HepG2 (cell line): ENCODE measurements around the gene GSK3A. TPM values are rescaled to one million over a fixed set of nuclear protein-coding genes. Genes with fewer than 3 reads are reported as not detected.
A peak's percentile ranks its signal among the peaks of the same experiment; 100 is the strongest.

Experiments used
- DNMT1 ChIP-seq: sonication (generic); formaldehyde crosslinking; IDR thresholded peaks from 2 replicates; pipeline ENCODE4 v1.5.1; 2020; ENCODE audit warnings: mild to moderate bottlenecking, missing genetic modification reagents
- ERF ChIP-seq: IDR thresholded peaks from 2 replicates; pipeline ENCODE4 v1.6.1; 2018; ENCODE audit warnings: missing biosample characterization, missing genetic modification reagents
- ETV5 ChIP-seq: IDR thresholded peaks from 2 replicates; pipeline ENCODE4 v1.6.1; 2018; ENCODE audit warnings: missing biosample characterization, missing genetic modification reagents, inconsistent platforms, borderline replicate concordance
- PCBP1 ChIP-seq: fragments of 200-400 bp; formaldehyde crosslinking; IDR thresholded peaks from 2 replicates; pipeline ENCODE4 v1.6.1; 2017; ENCODE audit warnings: mild to moderate bottlenecking, low read depth, low read length, borderline replicate concordance
- RORA ChIP-seq: sonication (generic); formaldehyde crosslinking; IDR thresholded peaks from 2 replicates; pipeline ENCODE4 v1.5.0; 2020; ENCODE audit warnings: mild to moderate bottlenecking, missing genetic modification reagents, moderate library complexity
- SALL1 ChIP-seq: sonication (generic); formaldehyde crosslinking; IDR thresholded peaks from 2 replicates; pipeline ENCODE4 v1.8.0; 2022; ENCODE audit warnings: mild to moderate bottlenecking, missing genetic modification reagents
- SP2 ChIP-seq: sonication (generic); formaldehyde crosslinking; IDR thresholded peaks from 2 replicates; pipeline ENCODE4 v1.5.1; 2020; ENCODE audit warnings: mild to moderate bottlenecking, missing genetic modification reagents
- ZNF337 ChIP-seq: sonication (generic); formaldehyde crosslinking; IDR thresholded peaks from 2 replicates; pipeline ENCODE4 v1.5.1; 2020; ENCODE audit warnings: missing genetic modification reagents, low read depth, mild to moderate bottlenecking, borderline replicate concordance
- ZNF350 ChIP-seq: sonication (generic); formaldehyde crosslinking; IDR thresholded peaks from 2 replicates; pipeline ENCODE4 v1.4.0; 2020; ENCODE audit warnings: mild to moderate bottlenecking, low read depth, missing genetic modification reagents, borderline replicate concordance
- ZNF501 ChIP-seq: sonication (generic); formaldehyde crosslinking; IDR thresholded peaks from 2 replicates; pipeline ENCODE4 v1.5.1; 2020; ENCODE audit warnings: mild to moderate bottlenecking, moderate library complexity, missing genetic modification reagents
- ZNF605 ChIP-seq: sonication (generic); formaldehyde crosslinking; IDR thresholded peaks from 2 replicates; pipeline ENCODE4 v1.8.0; 2022; ENCODE audit warnings: mild to moderate bottlenecking, missing genetic modification reagents
- polyA plus RNA-seq, 8 experiments: library from polyadenylated mRNA; depleted of rRNA in 3 of 8; stranded (reverse) in 7 of 8; unstranded in 1 of 8; fragments of >200 nt; fragmentation: Illumina TruSeq in 4 of 8; extraction: Trizol in 4 of 8; gene quantifications; 2 replicates each; pipeline versions ENCODE4 v1.2.1 to v1.2.3, GENCODE V29; 2011 to 2016; ENCODE audit warnings: low read depth in 4 of 8, missing spikeins in 1 of 8, mixed read lengths in 1 of 8; ENCODE audit not compliant: insufficient read depth in 1 of 8
- total RNA-seq, 5 experiments: library from RNA; depleted of rRNA; stranded (reverse); fragments of >200 nt; fragmentation: Illumina TruSeq; extraction: Trizol; gene quantifications; 2 replicates each; pipeline ENCODE4 v1.2.3, GENCODE V29; 2016; ENCODE audit warnings: low read depth in 1 of 5
- TF ChIP-seq, protein P1 (sequence below): sonication (generic); formaldehyde crosslinking; IDR thresholded peaks from 2 replicates; pipeline ENCODE4 v1.5.0; 2020; ENCODE audit warnings: missing genetic modification reagents
- TF ChIP-seq, protein P2 (sequence below): sonication (generic); formaldehyde crosslinking; IDR thresholded peaks from 2 replicates; pipeline ENCODE4 v1.4.0; 2020; ENCODE audit warnings: missing genetic modification reagents
- TF ChIP-seq, protein P3 (sequence below): sonication (generic); formaldehyde crosslinking; conservative IDR thresholded peaks from 2 replicates; pipeline ENCODE4 v1.8.0; 2022; ENCODE audit warnings: mild to moderate bottlenecking, moderate library complexity, missing genetic modification reagents
- TF ChIP-seq, protein P4 (sequence below): sonication (generic); formaldehyde crosslinking; IDR thresholded peaks from 2 replicates; pipeline ENCODE4 v1.5.1; 2020; ENCODE audit warnings: missing genetic modification reagents, mild to moderate bottlenecking, borderline replicate concordance
- TF ChIP-seq, protein P5 (sequence below): sonication (generic); formaldehyde crosslinking; IDR thresholded peaks from 2 replicates; pipeline ENCODE4 v1.4.0; 2020; ENCODE audit warnings: missing genetic modification reagents, borderline replicate concordance

Gene GSK3A
- total and polyA plus RNA-seq, 2 of the 13 experiments (the other 11 are each of a cell fraction or from before 2014, with no cell fraction given) = 16.9 to 52.5 TPM

DNA sequence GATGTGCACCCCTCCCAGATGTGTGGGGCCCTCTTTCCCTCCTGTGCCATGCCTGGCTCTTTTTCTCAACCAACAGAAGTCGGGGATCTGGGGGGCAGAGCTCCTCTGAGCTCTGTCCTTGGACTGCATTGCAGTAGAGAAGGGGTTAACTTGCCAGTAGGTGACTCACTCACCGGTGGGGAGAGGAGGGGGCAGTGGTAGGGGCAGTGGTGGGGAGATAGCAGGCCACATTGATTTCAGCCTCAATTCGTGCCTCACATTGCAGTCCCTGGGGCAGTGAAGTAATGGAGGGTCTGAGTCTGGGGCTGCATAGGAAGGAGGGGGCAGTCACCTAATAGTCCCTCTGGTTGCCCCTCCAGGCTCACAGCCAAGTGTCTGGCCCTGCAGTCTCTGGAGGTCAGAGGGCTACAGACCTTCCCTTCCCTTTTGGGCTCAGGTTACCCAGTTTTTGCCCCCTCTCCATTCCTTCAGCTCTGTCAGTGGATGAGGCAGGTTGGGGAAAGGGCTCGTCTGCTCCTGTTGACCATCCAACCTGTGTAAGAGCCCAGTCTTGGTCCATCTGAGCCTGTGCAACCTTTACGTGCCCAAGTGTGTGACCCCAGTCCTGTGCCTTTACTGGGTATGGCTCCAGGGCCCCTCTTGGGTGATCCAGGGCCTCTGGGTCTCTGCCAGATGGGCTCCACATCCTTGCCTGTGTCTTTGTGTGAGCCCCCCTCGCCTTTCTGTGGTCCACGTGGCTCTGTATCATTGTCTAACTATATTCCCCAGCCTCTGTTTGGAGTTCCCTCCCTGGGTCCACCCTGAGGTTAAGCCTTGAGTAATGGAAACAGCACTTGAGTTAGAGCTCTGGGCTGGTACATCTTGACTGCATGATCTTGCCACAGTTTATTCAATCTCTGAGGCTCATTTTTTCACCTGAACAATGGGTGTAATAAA is 39.7 kb upstream of the GSK3A start (continued):
- TF ChIP-seq, protein P1, sequence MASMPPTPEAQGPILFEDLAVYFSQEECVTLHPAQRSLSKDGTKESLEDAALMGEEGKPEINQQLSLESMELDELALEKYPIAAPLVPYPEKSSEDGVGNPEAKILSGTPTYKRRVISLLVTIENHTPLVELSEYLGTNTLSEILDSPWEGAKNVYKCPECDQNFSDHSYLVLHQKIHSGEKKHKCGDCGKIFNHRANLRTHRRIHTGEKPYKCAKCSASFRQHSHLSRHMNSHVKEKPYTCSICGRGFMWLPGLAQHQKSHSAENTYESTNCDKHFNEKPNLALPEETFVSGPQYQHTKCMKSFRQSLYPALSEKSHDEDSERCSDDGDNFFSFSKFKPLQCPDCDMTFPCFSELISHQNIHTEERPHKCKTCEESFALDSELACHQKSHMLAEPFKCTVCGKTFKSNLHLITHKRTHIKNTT (CRISPR knock-in tag) = no peak
- TF ChIP-seq ZNF350 (CRISPR knock-in tag) = no peak
- no peak for TF ChIP-seq SP2 (CRISPR knock-in tag)
- TF ChIP-seq ZNF605 = no peak
- TF ChIP-seq, protein P2, sequence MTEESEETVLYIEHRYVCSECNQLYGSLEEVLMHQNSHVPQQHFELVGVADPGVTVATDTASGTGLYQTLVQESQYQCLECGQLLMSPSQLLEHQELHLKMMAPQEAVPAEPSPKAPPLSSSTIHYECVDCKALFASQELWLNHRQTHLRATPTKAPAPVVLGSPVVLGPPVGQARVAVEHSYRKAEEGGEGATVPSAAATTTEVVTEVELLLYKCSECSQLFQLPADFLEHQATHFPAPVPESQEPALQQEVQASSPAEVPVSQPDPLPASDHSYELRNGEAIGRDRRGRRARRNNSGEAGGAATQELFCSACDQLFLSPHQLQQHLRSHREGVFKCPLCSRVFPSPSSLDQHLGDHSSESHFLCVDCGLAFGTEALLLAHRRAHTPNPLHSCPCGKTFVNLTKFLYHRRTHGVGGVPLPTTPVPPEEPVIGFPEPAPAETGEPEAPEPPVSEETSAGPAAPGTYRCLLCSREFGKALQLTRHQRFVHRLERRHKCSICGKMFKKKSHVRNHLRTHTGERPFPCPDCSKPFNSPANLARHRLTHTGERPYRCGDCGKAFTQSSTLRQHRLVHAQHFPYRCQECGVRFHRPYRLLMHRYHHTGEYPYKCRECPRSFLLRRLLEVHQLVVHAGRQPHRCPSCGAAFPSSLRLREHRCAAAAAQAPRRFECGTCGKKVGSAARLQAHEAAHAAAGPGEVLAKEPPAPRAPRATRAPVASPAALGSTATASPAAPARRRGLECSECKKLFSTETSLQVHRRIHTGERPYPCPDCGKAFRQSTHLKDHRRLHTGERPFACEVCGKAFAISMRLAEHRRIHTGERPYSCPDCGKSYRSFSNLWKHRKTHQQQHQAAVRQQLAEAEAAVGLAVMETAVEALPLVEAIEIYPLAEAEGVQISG = peak; percentile 7; the same call in 1 of the 2 replicates
- no peak for TF ChIP-seq RORA (CRISPR knock-in tag)
- TF ChIP-seq ZNF337 = no peak
- TF ChIP-seq ERF (CRISPR knock-in tag) = no peak
- TF ChIP-seq DNMT1 (CRISPR knock-in tag) = no peak
- TF ChIP-seq, protein P3, sequence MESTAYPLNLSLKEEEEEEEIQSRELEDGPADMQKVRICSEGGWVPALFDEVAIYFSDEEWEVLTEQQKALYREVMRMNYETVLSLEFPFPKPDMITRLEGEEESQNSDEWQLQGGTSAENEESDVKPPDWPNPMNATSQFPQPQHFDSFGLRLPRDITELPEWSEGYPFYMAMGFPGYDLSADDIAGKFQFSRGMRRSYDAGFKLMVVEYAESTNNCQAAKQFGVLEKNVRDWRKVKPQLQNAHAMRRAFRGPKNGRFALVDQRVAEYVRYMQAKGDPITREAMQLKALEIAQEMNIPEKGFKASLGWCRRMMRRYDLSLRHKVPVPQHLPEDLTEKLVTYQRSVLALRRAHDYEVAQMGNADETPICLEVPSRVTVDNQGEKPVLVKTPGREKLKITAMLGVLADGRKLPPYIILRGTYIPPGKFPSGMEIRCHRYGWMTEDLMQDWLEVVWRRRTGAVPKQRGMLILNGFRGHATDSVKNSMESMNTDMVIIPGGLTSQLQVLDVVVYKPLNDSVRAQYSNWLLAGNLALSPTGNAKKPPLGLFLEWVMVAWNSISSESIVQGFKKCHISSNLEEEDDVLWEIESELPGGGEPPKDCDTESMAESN = no peak
- no peak for TF ChIP-seq ETV5 (CRISPR knock-in tag)
- TF ChIP-seq, protein P4, sequence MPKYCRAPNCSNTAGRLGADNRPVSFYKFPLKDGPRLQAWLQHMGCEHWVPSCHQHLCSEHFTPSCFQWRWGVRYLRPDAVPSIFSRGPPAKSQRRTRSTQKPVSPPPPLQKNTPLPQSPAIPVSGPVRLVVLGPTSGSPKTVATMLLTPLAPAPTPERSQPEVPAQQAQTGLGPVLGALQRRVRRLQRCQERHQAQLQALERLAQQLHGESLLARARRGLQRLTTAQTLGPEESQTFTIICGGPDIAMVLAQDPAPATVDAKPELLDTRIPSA = no peak
- TF ChIP-seq PCBP1 = no peak
- TF ChIP-seq ZNF501 (CRISPR knock-in tag) = no peak
- TF ChIP-seq, protein P5, sequence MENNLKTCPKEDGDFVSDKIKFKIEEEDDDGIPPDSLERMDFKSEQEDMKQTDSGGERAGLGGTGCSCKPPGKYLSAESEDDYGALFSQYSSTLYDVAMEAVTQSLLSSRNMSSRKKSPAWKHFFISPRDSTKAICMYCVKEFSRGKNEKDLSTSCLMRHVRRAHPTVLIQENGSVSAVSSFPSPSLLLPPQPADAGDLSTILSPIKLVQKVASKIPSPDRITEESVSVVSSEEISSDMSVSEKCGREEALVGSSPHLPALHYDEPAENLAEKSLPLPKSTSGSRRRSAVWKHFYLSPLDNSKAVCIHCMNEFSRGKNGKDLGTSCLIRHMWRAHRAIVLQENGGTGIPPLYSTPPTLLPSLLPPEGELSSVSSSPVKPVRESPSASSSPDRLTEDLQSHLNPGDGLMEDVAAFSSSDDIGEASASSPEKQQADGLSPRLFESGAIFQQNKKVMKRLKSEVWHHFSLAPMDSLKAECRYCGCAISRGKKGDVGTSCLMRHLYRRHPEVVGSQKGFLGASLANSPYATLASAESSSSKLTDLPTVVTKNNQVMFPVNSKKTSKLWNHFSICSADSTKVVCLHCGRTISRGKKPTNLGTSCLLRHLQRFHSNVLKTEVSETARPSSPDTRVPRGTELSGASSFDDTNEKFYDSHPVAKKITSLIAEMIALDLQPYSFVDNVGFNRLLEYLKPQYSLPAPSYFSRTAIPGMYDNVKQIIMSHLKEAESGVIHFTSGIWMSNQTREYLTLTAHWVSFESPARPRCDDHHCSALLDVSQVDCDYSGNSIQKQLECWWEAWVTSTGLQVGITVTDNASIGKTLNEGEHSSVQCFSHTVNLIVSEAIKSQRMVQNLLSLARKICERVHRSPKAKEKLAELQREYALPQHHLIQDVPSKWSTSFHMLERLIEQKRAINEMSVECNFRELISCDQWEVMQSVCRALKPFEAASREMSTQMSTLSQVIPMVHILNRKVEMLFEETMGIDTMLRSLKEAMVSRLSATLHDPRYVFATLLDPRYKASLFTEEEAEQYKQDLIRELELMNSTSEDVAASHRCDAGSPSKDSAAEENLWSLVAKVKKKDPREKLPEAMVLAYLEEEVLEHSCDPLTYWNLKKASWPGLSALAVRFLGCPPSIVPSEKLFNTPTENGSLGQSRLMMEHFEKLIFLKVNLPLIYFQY (CRISPR knock-in tag) = no peak
- TF ChIP-seq SALL1 (CRISPR knock-in tag) = no peak
